ENCODE data around the gene NYNRIN. TPM values are rescaled to one million over a fixed set of nuclear protein-coding genes. Genes with fewer than 3 reads are reported as not detected.

The NYNRIN gene
- total RNA-seq, 1 experiment from 2014 or later, result 16.6 TPM

GRCh38 chr14:24430682-24431568 is 32.1 kb downstream of the NYNRIN start:
- ATAC-seq, result no peak
- ChIA-PET CTCF (interaction anchor here (0.6 to 11.4 kb wide), 66 partner anchors 8 to 350 kb away, joined by 3 to 518 read pairs (median 6); partner anchors contain the start of genes ADCY4, CHMP4A, CIDEB and DHRS1), POLR2A (interaction anchor here (0.5 to 3.3 kb wide), 15 partner anchors 11 to 188 kb away, joined by 3 to 23 read pairs (median 4); partner anchors contain the start of genes DHRS1, NFATC4, NOP9 and TINF2)
- H3K36me3 Mint-ChIP-seq, result peaks cover 10% of the 10 kb centered on the region
- H3K27ac Mint-ChIP-seq, result no peak overlapping the region
- H3K4me1 Mint-ChIP-seq, result peaks cover 31% of the 10 kb centered on the region
- H3K9me3 Mint-ChIP-seq, result no peaks in the 10 kb centered on the region
- H3K27me3 Mint-ChIP-seq (ENCODE audit: low read depth), result peaks cover 16% of the 10 kb centered on the region
- peak; percentile 41 for DNase-seq (ENCODE audit: low spot score)
- H3K4me3 Mint-ChIP-seq, result peak overlapping the region; percentile 74
- no peak for TF ChIP-seq JUN (CRISPR knock-in tag; IDR thresholded peaks at IDR 0.05)
- TF ChIP-seq FOXJ3 (CRISPR knock-in tag; IDR thresholded peaks at IDR 0.05; ENCODE audit: borderline replicate concordance), result no peak
- TF ChIP-seq SMAD4 (CRISPR knock-in tag; IDR thresholded peaks at IDR 0.05), result no peak
- no peak for TF ChIP-seq NFYB (CRISPR knock-in tag; conservative IDR thresholded peaks at IDR 0.05; ENCODE audit: low read depth)

GRCh38 chr14:24431569-24432258 is 32.9 kb downstream of the NYNRIN start:
- POLR2A ChIA-PET, result interaction anchor here (0.5 to 3.3 kb wide), 15 partner anchors 10 to 290 kb away, joined by 3 to 23 read pairs (median 4); partner anchors contain the start of genes DHRS1, EMC9, NFATC4 and NOP9
- Mint-ChIP-seq H3K4me3 (peak overlapping the region; percentile 74), H3K36me3 (peaks cover 10% of the 10 kb centered on the region), H3K27ac (peak overlapping the region; percentile 48), H3K4me1 (peaks cover 29% of the 10 kb centered on the region), H3K9me3 (no peaks in the 10 kb centered on the region), H3K27me3 (ENCODE audit: low read depth) (peaks cover 14% of the 10 kb centered on the region)
- DNase-seq (ENCODE audit: low spot score) (peak; percentile 96), ATAC-seq (peak; percentile 84)
- CTCF ChIA-PET, result interaction anchor here (0.6 to 11.4 kb wide), 61 partner anchors 9 to 375 kb away, joined by 3 to 518 read pairs (median 6); partner anchors contain the start of genes ADCY4, CHMP4A, CIDEB and DHRS1
- TF ChIP-seq HMGA2 (CRISPR knock-in tag; IDR thresholded peaks at IDR 0.05) (no peak), ZBTB43 (CRISPR knock-in tag; IDR thresholded peaks at IDR 0.05) (no peak), ZNF263 (CRISPR knock-in tag; IDR thresholded peaks at IDR 0.05; ENCODE audit: low read depth) (no peak), GABPB1 (CRISPR knock-in tag; IDR thresholded peaks at IDR 0.05) (peak; percentile 87), ATF3 (CRISPR knock-in tag; conservative IDR thresholded peaks at IDR 0.05) (no peak), ZNF423 (CRISPR knock-in tag; IDR thresholded peaks at IDR 0.05) (no peak), GTF2I (CRISPR knock-in tag; conservative IDR thresholded peaks at IDR 0.05) (no peak), IRF2 (CRISPR knock-in tag; IDR thresholded peaks at IDR 0.05; ENCODE audit: borderline replicate concordance, low read depth) (no peak), RELA (CRISPR knock-in tag; IDR thresholded peaks at IDR 0.05; ENCODE audit: borderline replicate concordance) (no peak), NR3C1 (CRISPR knock-in tag; conservative IDR thresholded peaks at IDR 0.05; ENCODE audit: low read depth) (no peak), TCF7 (CRISPR knock-in tag; IDR thresholded peaks at IDR 0.05; ENCODE audit: low read depth) (no peak), FOXP1 (CRISPR knock-in tag; IDR thresholded peaks at IDR 0.05; ENCODE audit: borderline replicate concordance) (no peak), ZSCAN18 (CRISPR knock-in tag; IDR thresholded peaks at IDR 0.05) (no peak), SP1 (CRISPR knock-in tag; conservative IDR thresholded peaks at IDR 0.05) (peak; percentile 58), NR1H2 (CRISPR knock-in tag; IDR thresholded peaks at IDR 0.05) (no peak), TEAD4 (CRISPR knock-in tag; IDR thresholded peaks at IDR 0.05) (no peak), MLX (CRISPR knock-in tag; IDR thresholded peaks at IDR 0.05) (no peak), ZNF138 (CRISPR knock-in tag; conservative IDR thresholded peaks at IDR 0.05) (no peak), KAT7 (CRISPR knock-in tag; IDR thresholded peaks at IDR 0.05; ENCODE audit: borderline replicate concordance) (no peak), NFATC4 (CRISPR knock-in tag; IDR thresholded peaks at IDR 0.05) (no peak), ZNF219 (CRISPR knock-in tag; IDR thresholded peaks at IDR 0.05; ENCODE audit: borderline replicate concordance) (no peak), ETV6 (CRISPR knock-in tag; IDR thresholded peaks at IDR 0.05) (peak; percentile 39; the same call in 1 of the 2 replicates), CTCF (IDR thresholded peaks at IDR 0.05) (peak; percentile 89), SMAD4 (CRISPR knock-in tag; IDR thresholded peaks at IDR 0.05) (no peak)

Data from WTC11 (cell line).